Left lung (tissue), 10 donors: ENCODE measurements around the gene TTLL12. TPM values are rescaled to one million over a fixed set of nuclear protein-coding genes. Genes with fewer than 3 reads are reported as not detected.

Source experiments
- ATAC-seq: fragments of 200-7000 bp; cut with Tn5 transposase; one replicate; pipeline ENCODE4 v1.9.1; 2020; ENCODE audit warnings: moderate library complexity
- DNase-seq, 4 donors: peaks; one replicate each; pipeline ENCODE4 v3.0.0-alpha.2; 2013 to 2020
- H3K27ac ChIP-seq, 2 donors: fragments of 200-600 bp; sonication (generic) in 1 of 2; one replicate each; pipeline versions ENCODE4 v1.5.0 to v1.8.0; 2020 to 2021
- H3K27me3 ChIP-seq, 2 donors: fragments of 200-600 bp; sonication (generic) in 1 of 2; one replicate each; pipeline versions ENCODE4 v1.5.0 to v1.8.0; 2020 to 2021
- H3K36me3 ChIP-seq, 2 donors: fragments of 200-600 bp; sonication (generic) in 1 of 2; one replicate each; pipeline versions ENCODE4 v1.5.0 to v1.8.0; 2020 to 2021
- H3K4me1 ChIP-seq, 2 donors: fragments of 200-600 bp; one replicate each; pipeline ENCODE4 v1.8.0; 2021
- H3K4me3 ChIP-seq, 2 donors: fragments of 200-600 bp; sonication (generic) in 1 of 2; one replicate each; pipeline versions ENCODE4 v1.5.0 to v1.8.0; 2020 to 2021; ENCODE audit warnings: mild to moderate bottlenecking in 1 of 2
- H3K9me3 ChIP-seq, 2 donors: fragments of 200-600 bp; sonication (generic) in 1 of 2; one replicate each; pipeline versions ENCODE4 v1.5.0 to v1.8.0; 2020 to 2021
- intact Hi-C, 2 donors: fragments of 100-400 bp; cut with DNase I; formaldehyde crosslinking; loops; one replicate each; pipeline versions ENCODE4 v1.11.2 to v1.14.2; 2022
- polyA plus RNA-seq, 6 donors: library from polyadenylated mRNA; unstranded; fragments of 120-200 nt; gene quantifications; one replicate each; pipeline ENCODE4 v1.2.1, GENCODE V29; 2013; ENCODE audit not compliant: insufficient read length in 6 of 6
- total RNA-seq, 2 donors: library from RNA; stranded (reverse); fragmentation: NEBNext Ultra II Directional; extraction: Animal tissue kit (Norgen Biotek cat#: 25700); gene quantifications; one replicate each; pipeline ENCODE4 v1.2.1, GENCODE V29; 2021
- TF ChIP-seq, protein P1 (sequence below), 2 donors: fragments of 200-600 bp; sonication (generic) in 1 of 2; IDR thresholded peaks; one replicate each; pipeline versions ENCODE4 v1.5.0 to v1.8.0; 2021; ENCODE audit warnings: antibody characterized with exemption in 2 of 2
- donor health status: DM: no; HTN: yes; CAD: no.
- donor health status: DM: no; HTN: no; CAD: no.

Gene TTLL12
- total and polyA plus RNA-seq, 8 donors: 18.3 to 42.1 (median 22.0) TPM

DNA sequence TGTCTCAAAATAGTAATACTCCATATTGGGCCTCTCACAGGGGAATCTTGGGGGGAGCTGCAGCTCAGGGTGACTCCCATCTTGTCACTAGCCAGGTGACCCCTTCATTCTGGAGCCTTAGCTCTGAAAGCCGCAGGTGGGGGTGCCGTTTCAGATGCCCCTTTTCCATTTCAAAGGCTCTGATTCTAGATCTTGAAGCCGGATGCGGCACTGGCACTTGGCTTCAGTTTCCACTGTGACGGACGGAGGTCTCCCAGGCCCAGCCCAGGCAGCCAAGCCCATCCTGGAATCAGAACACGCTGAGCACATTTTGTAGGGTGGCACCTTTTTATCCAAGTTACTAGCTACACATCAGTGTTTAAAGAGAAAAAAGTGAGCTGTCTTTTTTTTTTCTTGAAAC, 70.0 kb downstream of the TTLL12 start:
- peaks cover 0 to 29% of the 10 kb centered on the region in 2 donors for H3K4me1 ChIP-seq
- H3K27ac ChIP-seq: no peak overlapping the region
- H3K4me3 ChIP-seq: no peak overlapping the region
- DNase-seq (no peak), ATAC-seq (no peak)
- intact Hi-C loops: no loop called here
- TF ChIP-seq, protein P1, sequence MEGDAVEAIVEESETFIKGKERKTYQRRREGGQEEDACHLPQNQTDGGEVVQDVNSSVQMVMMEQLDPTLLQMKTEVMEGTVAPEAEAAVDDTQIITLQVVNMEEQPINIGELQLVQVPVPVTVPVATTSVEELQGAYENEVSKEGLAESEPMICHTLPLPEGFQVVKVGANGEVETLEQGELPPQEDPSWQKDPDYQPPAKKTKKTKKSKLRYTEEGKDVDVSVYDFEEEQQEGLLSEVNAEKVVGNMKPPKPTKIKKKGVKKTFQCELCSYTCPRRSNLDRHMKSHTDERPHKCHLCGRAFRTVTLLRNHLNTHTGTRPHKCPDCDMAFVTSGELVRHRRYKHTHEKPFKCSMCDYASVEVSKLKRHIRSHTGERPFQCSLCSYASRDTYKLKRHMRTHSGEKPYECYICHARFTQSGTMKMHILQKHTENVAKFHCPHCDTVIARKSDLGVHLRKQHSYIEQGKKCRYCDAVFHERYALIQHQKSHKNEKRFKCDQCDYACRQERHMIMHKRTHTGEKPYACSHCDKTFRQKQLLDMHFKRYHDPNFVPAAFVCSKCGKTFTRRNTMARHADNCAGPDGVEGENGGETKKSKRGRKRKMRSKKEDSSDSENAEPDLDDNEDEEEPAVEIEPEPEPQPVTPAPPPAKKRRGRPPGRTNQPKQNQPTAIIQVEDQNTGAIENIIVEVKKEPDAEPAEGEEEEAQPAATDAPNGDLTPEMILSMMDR (IDR thresholded peaks at IDR 0.05): no peak
- peaks cover 0 to 9% of the 10 kb centered on the region in 2 donors for H3K27me3 ChIP-seq
- no peaks in the 10 kb centered on the region for H3K9me3 ChIP-seq
- H3K36me3 ChIP-seq: no peaks in the 10 kb centered on the region

Other genes starting within 250 kb of the TTLL12 start
- gene PACSIN2, start 172.0 kb downstream of the TTLL12 start, total RNA-seq: 100 to 1,000 TPM; 119 to 149 TPM
- 10 to 100 TPM; 63.4 to 66.9 (median 66.0) TPM for gene PACSIN2, start 172.0 kb downstream of the TTLL12 start, polyA plus RNA-seq
- gene TTLL1, start 97.7 kb downstream of the TTLL12 start, total RNA-seq: 1 to 10 TPM; 5.3 to 6.0 TPM
- 10 to 100 TPM; 14.5 to 19.1 (median 17.0) TPM for gene TTLL1, start 97.7 kb downstream of the TTLL12 start, polyA plus RNA-seq
- gene BIK, start 76.4 kb downstream of the TTLL12 start, total RNA-seq: 1 to 10 TPM; 2.0 to 3.1 TPM
- 1 to 10 TPM in 4 of 6 donors, under 1 TPM in 2; 0.78 to 1.7 (median 1.2) TPM for gene BIK, start 76.4 kb downstream of the TTLL12 start, polyA plus RNA-seq
- gene MCAT, start 43.7 kb downstream of the TTLL12 start, total RNA-seq: 10 to 100 TPM; 15.0 to 16.6 TPM
- 10 to 100 TPM; 12.2 to 16.2 (median 15.4) TPM for gene MCAT, start 43.7 kb downstream of the TTLL12 start, polyA plus RNA-seq
- 100 to 1,000 TPM; 195 to 276 TPM for gene TSPO, start 35.6 kb downstream of the TTLL12 start, total RNA-seq
- 10 to 100 TPM; 29.0 to 54.6 (median 40.4) TPM for gene TSPO, start 35.6 kb downstream of the TTLL12 start, polyA plus RNA-seq
- gene SCUBE1, start 156.2 kb upstream of the TTLL12 start, total RNA-seq: 1 to 10 TPM; 4.6 to 5.0 TPM
- gene SCUBE1, start 156.2 kb upstream of the TTLL12 start, polyA plus RNA-seq: 1 to 10 TPM; 1.1 to 2.2 (median 1.6) TPM
- not detected for gene MPPED1, start 224.9 kb upstream of the TTLL12 start, total RNA-seq
- gene MPPED1, start 224.9 kb upstream of the TTLL12 start, polyA plus RNA-seq: under 1 TPM; 0.37 to 0.67 (median 0.52) TPM